Ishikawa (cell line): Measurements from ENCODE around the gene EZR.
A peak's percentile ranks its signal among the peaks of the same experiment; 100 is the strongest.

Source experiments
- CEBPB ChIP-seq: IDR thresholded peaks from 2 replicates; pipeline ENCODE4 v1.6.1; 2012
- CREB1 ChIP-seq: IDR thresholded peaks from 2 replicates; pipeline ENCODE4 v1.6.1; 2012; ENCODE audit warnings: low read depth
- EGR1 ChIP-seq: IDR thresholded peaks from 2 replicates; pipeline ENCODE4 v1.6.1; 2012
- EP300 ChIP-seq: IDR thresholded peaks from 2 replicates; pipeline ENCODE4 v1.6.1; 2012; ENCODE audit warnings: borderline replicate concordance
- FOXM1 ChIP-seq: IDR thresholded peaks from 2 replicates; pipeline ENCODE4 v1.6.1; 2012; ENCODE audit warnings: low read depth, borderline replicate concordance
- MAX ChIP-seq: IDR thresholded peaks from 2 replicates; pipeline ENCODE4 v1.6.1; 2012
- NFIC ChIP-seq: IDR thresholded peaks from 2 replicates; pipeline ENCODE4 v1.6.1; 2012
- RAD21 ChIP-seq: IDR thresholded peaks from 2 replicates; pipeline ENCODE4 v1.6.1; 2012; ENCODE audit warnings: low read depth
- REST ChIP-seq: IDR thresholded peaks from 2 replicates; pipeline ENCODE4 v1.6.1; 2012; ENCODE audit warnings: low read depth, mild to moderate bottlenecking
- TAF1 ChIP-seq: IDR thresholded peaks from 2 replicates; pipeline ENCODE4 v1.6.1; 2012; ENCODE audit warnings: low read depth, mild to moderate bottlenecking
- TCF12 ChIP-seq: IDR thresholded peaks from 2 replicates; pipeline ENCODE4 v1.6.1; 2012; ENCODE audit warnings: low read depth
- TEAD4 ChIP-seq: IDR thresholded peaks from 2 replicates; pipeline ENCODE4 v1.6.1; 2012
- YY1 ChIP-seq: IDR thresholded peaks from 2 replicates; pipeline ENCODE4 v1.6.1; 2012; ENCODE audit warnings: low read depth
- ZBTB7A ChIP-seq: IDR thresholded peaks from 2 replicates; pipeline ENCODE4 v1.6.1; 2012; ENCODE audit warnings: low read depth
- TF ChIP-seq, protein P1 (sequence below): IDR thresholded peaks from 2 replicates; pipeline ENCODE4 v1.6.1; 2012

EZR gene

GRCh38 chr6:158787395-158787794, 31.8 kb downstream of the EZR start:
- TF ChIP-seq ZBTB7A (no peak), CREB1 (no peak), TAF1 (no peak), REST (no peak), EP300 (no peak), TEAD4 (no peak), NFIC (no peak), CEBPB (no peak), TCF12 (no peak), RAD21 (no peak), MAX (no peak), EGR1 (no peak), YY1 (no peak), FOXM1 (no peak)
- TF ChIP-seq, protein P1, sequence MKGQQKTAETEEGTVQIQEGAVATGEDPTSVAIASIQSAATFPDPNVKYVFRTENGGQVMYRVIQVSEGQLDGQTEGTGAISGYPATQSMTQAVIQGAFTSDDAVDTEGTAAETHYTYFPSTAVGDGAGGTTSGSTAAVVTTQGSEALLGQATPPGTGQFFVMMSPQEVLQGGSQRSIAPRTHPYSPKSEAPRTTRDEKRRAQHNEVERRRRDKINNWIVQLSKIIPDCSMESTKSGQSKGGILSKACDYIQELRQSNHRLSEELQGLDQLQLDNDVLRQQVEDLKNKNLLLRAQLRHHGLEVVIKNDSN = no peak

- TF ChIP-seq EGR1 (no peak), CEBPB (no peak), RAD21 (no peak), REST (no peak), MAX (no peak), TEAD4 (no peak), NFIC (no peak), ZBTB7A (no peak), CREB1 (no peak), EP300 (no peak), YY1 (no peak)
Observed at GRCh38 chr6:158786645-158787304, 32.4 kb downstream of the EZR start.

- TF ChIP-seq MAX (no peak), REST (no peak), TEAD4 (no peak), CEBPB (no peak), CREB1 (no peak), RAD21 (no peak), ZBTB7A (no peak), TAF1 (no peak), TCF12 (no peak), EGR1 (no peak), NFIC (no peak)
- TF ChIP-seq, protein P1 = no peak
Observed at GRCh38 chr6:158785036-158785435, 34.1 kb downstream of the EZR start.

DNA sequence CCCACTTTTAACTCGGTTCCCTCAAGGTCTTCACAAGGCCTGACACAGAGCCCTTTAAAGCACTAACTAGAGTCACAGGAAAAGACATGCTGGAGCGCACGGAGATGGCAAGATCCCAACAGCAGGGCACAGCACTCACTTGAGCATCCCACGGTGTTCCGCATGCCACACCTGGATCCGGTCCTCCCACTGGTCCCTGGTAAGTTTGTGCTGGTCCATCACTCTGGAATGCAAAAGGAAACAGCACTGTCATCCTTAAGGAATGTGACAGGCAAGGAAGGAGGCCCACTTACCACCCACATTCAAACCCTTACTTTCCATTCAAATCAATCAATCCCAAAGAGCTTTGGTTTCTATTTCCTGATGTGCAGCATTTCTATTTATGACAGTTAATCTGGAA, 34.7 kb downstream of the EZR start:
- TF ChIP-seq MAX (no peak), TEAD4 (peak; percentile 84)
